Measurements from ENCODE around the gene KCNH3.
"Not testable (repeated sequence)": the region's sequence is repeated elsewhere in the genome, so short reads cannot be mapped to it uniquely, and the experiment has no call there.

The KCNH3 gene

GRCh38 chr12:49527361-49528130, 11.3 kb upstream of the KCNH3 start:
- no peak for FAIRE-seq

- FAIRE-seq, result no peak
Observed at GRCh38 chr12:49529414-49529813, 9.4 kb upstream of the KCNH3 start.

- FAIRE-seq, result no peak
Observed at GRCh38 chr12:49531745-49532144, 7.1 kb upstream of the KCNH3 start.

- no peak for FAIRE-seq
Observed at GRCh38 chr12:49533331-49533730, 5.5 kb upstream of the KCNH3 start.

- FAIRE-seq, result not testable (repeated sequence)
Observed at GRCh38 chr12:49534122-49534521, 4.7 kb upstream of the KCNH3 start.

- no peak for FAIRE-seq
Observed at GRCh38 chr12:49534731-49535278, 4.0 kb upstream of the KCNH3 start.

- no peak for FAIRE-seq
Observed at GRCh38 chr12:49535921-49536525, 2.8 kb upstream of the KCNH3 start.

- FAIRE-seq, result no peak
Observed at GRCh38 chr12:49536526-49537071, 2.2 kb upstream of the KCNH3 start.

- no peak for FAIRE-seq
Observed at GRCh38 chr12:49537231-49537751, 1.5 kb upstream of the KCNH3 start.

GRCh38 chr12:49537752-49538509, 899 bp upstream of the KCNH3 start:
- no peak for FAIRE-seq

- no peak for FAIRE-seq
Observed at GRCh38 chr12:49539406-49540228, 787 bp downstream of the KCNH3 start.

GRCh38 chr12:49540229-49541139, 1.7 kb downstream of the KCNH3 start:
- FAIRE-seq, result no peak

GRCh38 chr12:49541140-49541861, 2.5 kb downstream of the KCNH3 start:
- no peak for FAIRE-seq

GRCh38 chr12:49541911-49542505, 3.2 kb downstream of the KCNH3 start:
- no peak for FAIRE-seq

- FAIRE-seq, result no peak
Observed at GRCh38 chr12:49542592-49543160, 3.8 kb downstream of the KCNH3 start.

GRCh38 chr12:49543221-49543913, 4.5 kb downstream of the KCNH3 start:
- no peak for FAIRE-seq

- FAIRE-seq, result no peak
Observed at GRCh38 chr12:49543914-49544815, 5.3 kb downstream of the KCNH3 start.

- FAIRE-seq, result no peak
Observed at GRCh38 chr12:49545815-49546214, 7.0 kb downstream of the KCNH3 start.
